ENCODE measurements around the gene TTC16.

The TTC16 gene

DNA sequence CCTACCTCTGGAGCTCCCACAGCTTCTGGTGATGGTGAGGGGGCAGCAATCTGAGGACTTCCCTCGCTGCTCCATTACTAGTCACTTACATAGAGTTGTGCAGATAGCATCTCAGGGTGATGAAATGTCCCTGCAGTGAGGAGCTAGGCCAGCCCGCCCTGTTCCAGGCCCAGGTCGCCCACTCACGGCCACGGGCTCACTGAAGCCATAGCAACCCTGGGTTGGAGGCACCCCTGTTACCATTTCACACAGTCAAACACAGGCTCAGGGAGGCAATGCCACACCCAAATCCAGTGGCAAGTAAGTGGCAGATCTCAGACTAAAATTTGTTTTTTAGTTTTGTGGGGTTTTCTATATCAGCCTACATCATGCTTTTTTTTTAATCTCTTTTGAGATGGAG lies 43.0 kb downstream of the TTC16 start:
- Histone ChIP-seq H3K4me3 (ENCODE audit: low read depth in 1 of 2, low read length in 1 of 2) (no peak overlapping the region), H3K36me3 (peaks cover 76% of the 10 kb centered on the region), H3K9me3 (no peaks in the 10 kb centered on the region), H3K27ac (no peak overlapping the region), H3K4me1 (ENCODE audit: control insufficient read depth in 1 of 2, insufficient read depth in 1 of 2, low read depth in 1 of 2, low read length in 1 of 2) (peaks cover 21 to 22% of the 10 kb centered on the region in 2 experiments), H3K27me3 (no peaks in the 10 kb centered on the region)
- TF ChIP-seq, protein P1, sequence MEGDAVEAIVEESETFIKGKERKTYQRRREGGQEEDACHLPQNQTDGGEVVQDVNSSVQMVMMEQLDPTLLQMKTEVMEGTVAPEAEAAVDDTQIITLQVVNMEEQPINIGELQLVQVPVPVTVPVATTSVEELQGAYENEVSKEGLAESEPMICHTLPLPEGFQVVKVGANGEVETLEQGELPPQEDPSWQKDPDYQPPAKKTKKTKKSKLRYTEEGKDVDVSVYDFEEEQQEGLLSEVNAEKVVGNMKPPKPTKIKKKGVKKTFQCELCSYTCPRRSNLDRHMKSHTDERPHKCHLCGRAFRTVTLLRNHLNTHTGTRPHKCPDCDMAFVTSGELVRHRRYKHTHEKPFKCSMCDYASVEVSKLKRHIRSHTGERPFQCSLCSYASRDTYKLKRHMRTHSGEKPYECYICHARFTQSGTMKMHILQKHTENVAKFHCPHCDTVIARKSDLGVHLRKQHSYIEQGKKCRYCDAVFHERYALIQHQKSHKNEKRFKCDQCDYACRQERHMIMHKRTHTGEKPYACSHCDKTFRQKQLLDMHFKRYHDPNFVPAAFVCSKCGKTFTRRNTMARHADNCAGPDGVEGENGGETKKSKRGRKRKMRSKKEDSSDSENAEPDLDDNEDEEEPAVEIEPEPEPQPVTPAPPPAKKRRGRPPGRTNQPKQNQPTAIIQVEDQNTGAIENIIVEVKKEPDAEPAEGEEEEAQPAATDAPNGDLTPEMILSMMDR (IDR thresholded peaks at IDR 0.05) = no peak

DNA sequence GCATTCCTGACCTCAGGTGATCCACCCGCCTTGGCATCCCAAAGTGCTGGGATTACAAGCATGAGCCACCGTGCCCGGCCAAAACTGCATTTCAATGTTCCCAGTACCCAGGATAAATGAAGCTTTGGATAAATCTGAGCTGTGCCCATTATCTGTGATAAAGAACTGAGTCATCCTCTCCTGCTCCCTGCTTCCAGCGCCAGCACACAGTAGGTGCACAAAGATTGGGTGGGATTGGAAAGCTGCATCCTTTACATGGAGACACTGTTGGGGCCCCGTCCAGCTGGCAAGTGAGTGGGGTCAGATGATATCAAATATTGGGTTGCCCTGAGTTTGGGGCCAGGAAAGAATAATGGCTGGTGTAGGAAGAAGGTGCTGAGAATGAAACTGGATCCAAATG lies 45.2 kb downstream of the TTC16 start:
- peak overlapping the region; percentile 77 for H3K27ac ChIP-seq
- no peaks in the 10 kb centered on the region for H3K9me3 ChIP-seq
- H3K4me3 ChIP-seq (ENCODE audit: low read depth in 1 of 2, low read length in 1 of 2) = no peak overlapping the region
- TF ChIP-seq, protein P1 (IDR thresholded peaks at IDR 0.05) = no peak
- H3K36me3 ChIP-seq = peaks cover 74% of the 10 kb centered on the region
- H3K4me1 ChIP-seq (ENCODE audit: control insufficient read depth in 1 of 2, insufficient read depth in 1 of 2, low read depth in 1 of 2, low read length in 1 of 2) = peaks cover 27 to 28% of the 10 kb centered on the region in 2 experiments
- no peaks in the 10 kb centered on the region for H3K27me3 ChIP-seq

DNA sequence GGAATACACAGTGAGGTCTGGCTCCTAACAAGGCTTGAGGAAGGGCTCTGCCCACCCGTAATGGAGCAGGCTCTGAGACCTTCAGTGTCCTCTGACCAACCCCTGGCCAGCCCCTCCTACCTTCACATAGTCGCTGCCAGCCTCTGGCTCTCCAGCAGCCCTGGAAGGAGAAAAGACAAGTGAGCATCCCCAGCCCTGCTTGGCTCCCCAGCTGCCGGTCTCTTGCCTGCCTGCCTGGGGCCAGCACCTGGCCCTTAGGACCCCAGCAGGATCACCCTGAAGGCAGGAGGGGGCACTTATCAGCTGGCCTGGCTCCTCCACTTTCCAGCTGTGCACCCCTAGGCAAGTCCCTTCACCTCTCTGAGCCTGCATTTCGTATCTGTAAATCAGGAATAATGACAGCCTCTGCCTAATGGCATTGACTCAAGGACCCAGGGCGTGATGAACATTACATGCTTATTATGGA lies 45.6 kb downstream of the TTC16 start:
- peaks cover 79% of the 10 kb centered on the region for H3K36me3 ChIP-seq
- TF ChIP-seq, protein P1 (IDR thresholded peaks at IDR 0.05) = no peak
- peak overlapping the region in 1 of 2 experiments; percentile 18 for H3K4me3 ChIP-seq (ENCODE audit: low read depth in 1 of 2, low read length in 1 of 2)
- peak overlapping the region; percentile 77 for H3K27ac ChIP-seq
- H3K27me3 ChIP-seq = no peaks in the 10 kb centered on the region
- no peaks in the 10 kb centered on the region for H3K9me3 ChIP-seq
- H3K4me1 ChIP-seq (ENCODE audit: control insufficient read depth in 1 of 2, insufficient read depth in 1 of 2, low read depth in 1 of 2, low read length in 1 of 2) = peaks cover 27 to 28% of the 10 kb centered on the region in 2 experiments

DNA sequence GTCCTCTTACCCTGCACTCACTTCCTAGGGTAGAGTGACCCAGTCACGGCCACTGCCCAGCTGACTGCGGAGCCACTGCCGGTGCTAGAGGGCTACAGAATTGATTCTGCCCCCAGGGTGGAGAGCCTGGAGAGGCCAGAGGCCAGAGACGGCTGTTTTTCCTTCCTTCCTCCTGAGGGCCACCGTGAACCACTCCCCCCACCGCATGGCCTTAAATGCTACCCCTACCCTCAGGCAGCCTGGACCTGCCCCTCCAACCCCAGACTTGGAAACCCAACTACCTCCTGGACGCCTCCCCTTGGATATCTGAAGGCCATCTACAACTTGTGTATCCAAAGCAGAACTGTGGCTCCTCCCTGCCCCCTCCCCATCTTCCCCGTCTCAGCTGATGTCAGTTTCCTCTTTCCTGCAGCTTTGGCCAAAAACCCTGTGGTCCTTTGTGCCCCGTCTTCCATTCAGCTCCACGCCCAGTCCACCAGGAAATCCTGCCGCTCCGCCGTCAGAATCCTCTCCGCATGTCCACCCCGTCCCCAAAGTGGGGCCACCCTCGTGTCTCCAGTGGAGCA lies 46.3 kb downstream of the TTC16 start:
- Histone ChIP-seq H3K4me3 (ENCODE audit: low read depth in 1 of 2, low read length in 1 of 2) (peak overlapping the region; percentile 18 to 33), H3K9me3 (no peaks in the 10 kb centered on the region), H3K4me1 (ENCODE audit: control insufficient read depth in 1 of 2, insufficient read depth in 1 of 2, low read depth in 1 of 2, low read length in 1 of 2) (peaks cover 28 to 32% of the 10 kb centered on the region in 2 experiments), H3K27me3 (no peaks in the 10 kb centered on the region), H3K36me3 (peaks cover 83% of the 10 kb centered on the region), H3K27ac (peak overlapping the region; percentile 77)
- TF ChIP-seq, protein P1 (IDR thresholded peaks at IDR 0.05) = no peak

DNA sequence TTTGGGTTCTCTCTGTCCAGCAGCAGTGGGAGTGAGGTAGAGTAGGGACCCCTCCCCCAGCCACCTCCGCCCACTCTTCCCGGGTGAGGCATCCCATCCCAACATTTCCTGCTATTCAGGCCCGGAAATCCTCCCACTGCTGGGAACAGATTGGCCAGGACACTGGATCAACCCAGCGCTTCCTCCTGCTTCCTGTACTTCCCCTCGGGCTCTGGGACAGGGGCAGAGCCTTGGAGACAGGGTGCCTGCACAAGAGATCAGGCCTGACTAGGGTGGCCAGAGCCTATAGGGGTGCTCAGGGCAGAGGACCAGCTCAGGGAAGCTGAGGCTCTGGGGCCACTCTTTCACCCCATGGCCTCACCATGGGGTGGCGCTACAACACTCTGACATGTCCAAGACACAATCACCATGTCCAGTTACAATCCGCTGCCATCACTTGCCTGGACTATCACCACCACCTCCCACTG lies 48.1 kb downstream of the TTC16 start:
- Histone ChIP-seq H3K27me3 (no peaks in the 10 kb centered on the region), H3K4me3 (ENCODE audit: low read depth in 1 of 2, low read length in 1 of 2) (no peak overlapping the region), H3K36me3 (peaks cover 83% of the 10 kb centered on the region), H3K4me1 (ENCODE audit: control insufficient read depth in 1 of 2, insufficient read depth in 1 of 2, low read depth in 1 of 2, low read length in 1 of 2) (peaks cover 45 to 49% of the 10 kb centered on the region in 2 experiments), H3K9me3 (no peaks in the 10 kb centered on the region), H3K27ac (peak overlapping the region; percentile 57)
- TF ChIP-seq, protein P1 (IDR thresholded peaks at IDR 0.05) = peak; percentile 53

All from neutrophil (primary cell).